Breast epithelium (tissue), 4 donors: Measurements from ENCODE around the gene USP19. TPM values are rescaled to one million over a fixed set of nuclear protein-coding genes. Genes with fewer than 3 reads are reported as not detected.

Experiments used
- DNase-seq, 2 donors: peaks; one replicate each; pipeline ENCODE4 v3.0.0-alpha.2; 2019; ENCODE audit warnings: low spot score in 2 of 2
- H3K27ac ChIP-seq, 2 donors: fragments of 200-600 bp; sonication (generic) in 1 of 2; one replicate each; pipeline ENCODE4 v1.5.1; 2016 to 2019; ENCODE audit warnings: mild to moderate bottlenecking in 1 of 2
- H3K27me3 ChIP-seq, 2 donors: fragments of 200-600 bp; sonication (generic) in 1 of 2; one replicate each; pipeline versions ENCODE4 v1.5.1 to v1.6.0; 2017 to 2019; ENCODE audit warnings: control low read depth in 1 of 2, mild to moderate bottlenecking in 1 of 2
- H3K36me3 ChIP-seq: fragments of 200-600 bp; one replicate; pipeline ENCODE4 v1.5.1; 2019
- H3K4me1 ChIP-seq, 2 donors: fragments of 200-600 bp; sonication (generic); one replicate each; pipeline ENCODE4 v1.5.1; 2016 to 2019; ENCODE audit warnings: control low read depth in 1 of 2
- H3K4me3 ChIP-seq, 3 donors: fragments of 200-600 bp; sonication (generic); 1 replicate in 2 of 3; 2 replicates in 1 of 3; pipeline ENCODE4 v1.5.1; 2016 to 2019; ENCODE audit warnings: mild to moderate bottlenecking in 3 of 3, moderate library complexity in 2 of 3
- H3K9me3 ChIP-seq, 2 donors: fragments of 200-600 bp; sonication (generic) in 1 of 2; one replicate each; pipeline ENCODE4 v1.5.1; 2016 to 2019; ENCODE audit warnings: control low read depth in 1 of 2
- POLR2A ChIP-seq: fragments of 450-650 bp; IDR thresholded peaks from one replicate; pipeline ENCODE4 v1.6.1; 2016; ENCODE audit warnings: antibody characterized with exemption, mild to moderate bottlenecking, moderate library complexity
- POLR2AphosphoS5 ChIP-seq, 3 donors: sonication (generic); formaldehyde crosslinking; IDR thresholded peaks; one replicate each; pipeline ENCODE4 v1.6.1; 2017; ENCODE audit warnings: antibody characterized with exemption in 3 of 3
- intact Hi-C: fragments of 100-400 bp; cut with DNase I; formaldehyde crosslinking; loops from one replicate; pipeline ENCODE4 v1.15.1; 2023; ENCODE audit warnings: low total_unique reads
- total RNA-seq, 3 donors: library from RNA; depleted of rRNA; stranded (reverse); fragments of >200 nt; gene quantifications; one replicate each; pipeline ENCODE4 v1.1.0, GENCODE V29; 2016
- TF ChIP-seq, protein P1 (sequence below), 3 donors: fragments of 450-650 bp; IDR thresholded peaks; one replicate each; pipeline ENCODE4 v1.5.1; 2016 to 2017; ENCODE audit warnings: antibody characterized with exemption in 3 of 3, mild to moderate bottlenecking in 3 of 3, moderate library complexity in 3 of 3

Gene USP19
- total RNA-seq, 3 donors from 2014 or later = 49.2 to 57.2 (median 56.2) TPM

DNA sequence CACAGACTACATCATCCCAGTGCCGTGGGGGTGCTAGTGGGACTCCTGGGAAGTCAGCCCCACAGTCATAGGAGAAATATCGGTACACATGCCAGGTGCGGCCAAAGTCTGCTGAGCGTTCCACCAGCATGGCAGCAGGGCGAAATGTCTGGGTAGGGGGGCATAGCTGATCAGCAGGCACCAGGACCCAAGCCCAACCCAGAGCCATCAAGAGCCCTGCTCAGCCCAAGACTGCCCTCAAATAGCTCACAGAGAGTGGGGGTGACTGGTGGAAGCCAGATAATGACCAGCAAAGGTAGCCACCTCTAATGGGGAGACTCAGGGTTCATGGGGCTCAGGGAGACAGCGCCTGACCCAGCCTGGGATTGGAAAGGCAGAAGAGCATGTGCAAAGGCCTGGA is 11.0 kb upstream of the USP19 start:
- H3K27ac ChIP-seq = peak overlapping the region; percentile 91 to 95
- H3K36me3 ChIP-seq = no peaks in the 10 kb centered on the region
- peak overlapping the region; percentile 67 to 89 (median 73) for H3K4me3 ChIP-seq
- no peaks in the 10 kb centered on the region for H3K27me3 ChIP-seq
- peaks cover 5 to 10% of the 10 kb centered on the region in 2 donors for H3K4me1 ChIP-seq
- TF ChIP-seq POLR2A (no peak), POLR2AphosphoS5 (IDR thresholded peaks at IDR 0.05) (no peak)
- TF ChIP-seq, protein P1, sequence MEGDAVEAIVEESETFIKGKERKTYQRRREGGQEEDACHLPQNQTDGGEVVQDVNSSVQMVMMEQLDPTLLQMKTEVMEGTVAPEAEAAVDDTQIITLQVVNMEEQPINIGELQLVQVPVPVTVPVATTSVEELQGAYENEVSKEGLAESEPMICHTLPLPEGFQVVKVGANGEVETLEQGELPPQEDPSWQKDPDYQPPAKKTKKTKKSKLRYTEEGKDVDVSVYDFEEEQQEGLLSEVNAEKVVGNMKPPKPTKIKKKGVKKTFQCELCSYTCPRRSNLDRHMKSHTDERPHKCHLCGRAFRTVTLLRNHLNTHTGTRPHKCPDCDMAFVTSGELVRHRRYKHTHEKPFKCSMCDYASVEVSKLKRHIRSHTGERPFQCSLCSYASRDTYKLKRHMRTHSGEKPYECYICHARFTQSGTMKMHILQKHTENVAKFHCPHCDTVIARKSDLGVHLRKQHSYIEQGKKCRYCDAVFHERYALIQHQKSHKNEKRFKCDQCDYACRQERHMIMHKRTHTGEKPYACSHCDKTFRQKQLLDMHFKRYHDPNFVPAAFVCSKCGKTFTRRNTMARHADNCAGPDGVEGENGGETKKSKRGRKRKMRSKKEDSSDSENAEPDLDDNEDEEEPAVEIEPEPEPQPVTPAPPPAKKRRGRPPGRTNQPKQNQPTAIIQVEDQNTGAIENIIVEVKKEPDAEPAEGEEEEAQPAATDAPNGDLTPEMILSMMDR (IDR thresholded peaks at IDR 0.05) = no peak
- intact Hi-C loops = no loop called here
- no peaks in the 10 kb centered on the region for H3K9me3 ChIP-seq
- DNase-seq = no peak

DNA sequence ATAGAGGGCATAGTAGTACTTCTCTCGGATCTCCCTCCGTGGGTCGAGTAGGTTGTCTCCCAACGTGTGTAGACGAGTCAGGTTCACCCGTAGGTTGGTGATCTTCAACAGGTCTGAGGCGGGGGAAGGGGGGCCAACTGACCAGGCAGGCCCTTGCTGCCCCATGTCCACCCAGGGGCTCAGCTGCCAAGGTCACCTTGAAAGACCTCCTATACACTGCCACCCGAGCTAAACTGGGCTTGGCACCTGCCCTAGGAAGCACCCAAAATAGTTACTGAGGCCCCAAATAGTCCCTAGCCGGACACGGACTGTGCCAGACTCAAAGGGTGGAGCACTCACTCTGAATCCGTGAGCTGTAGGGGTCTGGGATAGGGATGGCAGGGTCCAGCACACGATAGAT is 10.4 kb upstream of the USP19 start:
- Histone ChIP-seq H3K4me1 (peaks cover 5 to 10% of the 10 kb centered on the region in 2 donors), H3K27ac (peak overlapping the region in 1 of 2 donors; percentile 95), H3K27me3 (no peaks in the 10 kb centered on the region), H3K36me3 (no peaks in the 10 kb centered on the region), H3K9me3 (no peaks in the 10 kb centered on the region), H3K4me3 (peak overlapping the region in 2 of 3 donors; percentile 73 to 89)
- DNase-seq = no peak
- no peak for TF ChIP-seq POLR2AphosphoS5 (IDR thresholded peaks at IDR 0.05)
- TF ChIP-seq, protein P1 (IDR thresholded peaks at IDR 0.05) = no peak
- no peak for TF ChIP-seq POLR2A
- intact Hi-C loops = no loop called here

DNA sequence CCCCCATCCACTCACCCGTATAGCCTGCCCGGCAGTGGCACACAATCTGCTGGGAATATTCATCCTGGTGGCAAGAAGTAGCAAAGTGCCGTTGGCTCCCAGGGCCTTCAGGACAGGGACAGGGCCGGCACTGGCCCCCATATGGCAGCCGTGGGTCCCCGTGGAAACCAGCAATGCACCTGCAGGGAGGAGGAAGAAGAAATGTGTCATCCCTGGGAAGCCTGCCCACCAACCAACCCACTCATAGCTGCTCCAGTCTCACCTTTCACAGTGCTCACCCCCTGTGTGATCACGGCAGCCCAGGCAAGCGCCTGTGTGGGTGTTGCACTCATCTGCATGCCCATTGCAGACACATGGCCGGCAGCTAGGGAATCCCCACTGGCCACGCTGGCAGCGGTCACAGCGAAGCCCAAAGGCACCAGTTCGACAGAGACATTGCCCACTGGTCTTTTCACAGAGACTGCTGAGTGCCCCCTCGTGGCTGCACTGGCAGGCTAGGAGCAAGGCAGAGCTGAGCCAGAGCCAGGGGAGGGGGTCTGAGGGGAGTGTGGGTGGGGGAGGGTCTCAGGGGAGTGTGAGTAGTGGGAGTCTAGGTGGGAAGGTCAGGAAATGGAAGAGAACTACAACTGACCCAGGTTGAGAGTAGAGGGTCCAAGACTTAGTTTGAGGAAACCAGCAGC is 4.5 kb upstream of the USP19 start:
- no peaks in the 10 kb centered on the region for H3K27me3 ChIP-seq
- peaks cover 12% of the 10 kb centered on the region for H3K36me3 ChIP-seq
- no peaks in the 10 kb centered on the region for H3K4me1 ChIP-seq
- intact Hi-C loops = no loop called here
- H3K4me3 ChIP-seq = no peak overlapping the region
- TF ChIP-seq POLR2A (no peak), POLR2AphosphoS5 (IDR thresholded peaks at IDR 0.05) (no peak)
- TF ChIP-seq, protein P1 (IDR thresholded peaks at IDR 0.05) = no peak
- DNase-seq = no peak
- no peaks in the 10 kb centered on the region for H3K9me3 ChIP-seq
- no peak overlapping the region for H3K27ac ChIP-seq

DNA sequence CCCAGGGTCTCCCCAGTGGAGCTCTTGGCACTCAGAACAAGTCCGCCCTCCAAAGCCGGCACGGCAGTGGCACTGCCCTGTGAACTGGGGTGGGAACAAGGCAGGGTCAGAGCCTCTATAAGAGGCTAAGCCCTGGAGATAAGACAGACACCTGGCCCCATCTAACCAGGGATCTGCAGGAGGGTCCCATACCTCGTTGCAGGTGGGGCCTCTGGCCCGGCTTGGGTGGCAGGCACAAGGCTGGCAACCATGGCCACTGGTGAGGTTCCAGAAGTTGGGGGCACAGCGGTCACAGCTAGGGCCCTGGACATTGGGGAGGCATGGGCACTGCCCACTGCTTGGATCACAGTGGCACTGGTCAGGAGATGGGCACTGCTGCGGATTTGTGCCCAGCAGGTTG is 3.6 kb upstream of the USP19 start:
- peaks cover 12% of the 10 kb centered on the region for H3K36me3 ChIP-seq
- H3K4me3 ChIP-seq = no peak overlapping the region
- no peak for DNase-seq
- intact Hi-C loops = no loop called here
- no peaks in the 10 kb centered on the region for H3K9me3 ChIP-seq
- no peak overlapping the region for H3K27ac ChIP-seq
- H3K27me3 ChIP-seq = no peaks in the 10 kb centered on the region
- TF ChIP-seq POLR2A (no peak), POLR2AphosphoS5 (IDR thresholded peaks at IDR 0.05) (no peak)
- TF ChIP-seq, protein P1 (IDR thresholded peaks at IDR 0.05) = no peak
- peaks cover 7% of the 10 kb centered on the region in 2 donors for H3K4me1 ChIP-seq

DNA sequence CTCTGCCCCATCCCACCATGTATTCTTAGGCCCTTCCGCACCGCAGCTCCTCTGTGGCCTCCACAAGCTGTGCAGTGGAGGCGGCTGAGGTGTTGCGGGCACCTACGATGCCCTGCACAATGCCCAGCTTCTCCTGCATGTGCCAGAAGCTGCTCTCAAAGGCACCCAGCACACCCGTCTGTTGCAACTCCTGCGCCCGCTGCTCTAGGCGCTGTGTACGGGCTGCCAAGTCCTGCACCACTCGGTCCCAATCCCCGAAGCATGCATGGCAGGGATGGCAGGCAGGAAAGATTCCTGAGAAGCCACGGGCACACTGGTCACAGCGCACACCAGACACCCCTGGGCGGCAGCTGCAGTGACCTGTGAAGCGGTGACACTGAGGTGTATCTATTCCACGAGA is 3.1 kb upstream of the USP19 start:
- TF ChIP-seq POLR2A = no peak
- TF ChIP-seq, protein P1 (IDR thresholded peaks at IDR 0.05) = no peak
- TF ChIP-seq POLR2AphosphoS5 (IDR thresholded peaks at IDR 0.05) = no peak
- intact Hi-C loops = no loop called here
- Histone ChIP-seq H3K27me3 (no peaks in the 10 kb centered on the region), H3K4me1 (peaks cover 8 to 11% of the 10 kb centered on the region in 2 donors), H3K4me3 (no peak overlapping the region), H3K27ac (no peak overlapping the region), H3K36me3 (peaks cover 12% of the 10 kb centered on the region), H3K9me3 (no peaks in the 10 kb centered on the region)
- DNase-seq = no peak
